ENCODE data around the gene RYR2. TPM values are rescaled to one million over a fixed set of nuclear protein-coding genes. Genes with fewer than 3 reads are reported as not detected.
A peak's percentile ranks its signal among the peaks of the same experiment; 100 is the strongest.
"Not testable (repeated sequence)": the region's sequence is repeated elsewhere in the genome, so short reads cannot be mapped to it uniquely, and the experiment has no call there.

Gene RYR2
- total RNA-seq, 1 donor from 2014 or later: 47.0 TPM

GRCh38 chr1:237258871-237259270 lies 216.9 kb downstream of the RYR2 start:
- peak; percentile 28 for DNase-seq
- Mint-ChIP-seq H3K9me3 (ENCODE audit: unreplicated experiment) (peaks cover 1% of the 10 kb centered on the region), H3K27ac (ENCODE audit: unreplicated experiment) (peak overlapping the region; percentile 93), H3K4me1 (ENCODE audit: low read depth, unreplicated experiment) (peaks cover 18% of the 10 kb centered on the region), H3K27me3 (ENCODE audit: unreplicated experiment) (peaks cover 2% of the 10 kb centered on the region), H3K4me3 (ENCODE audit: unreplicated experiment) (no peak overlapping the region), H3K36me3 (ENCODE audit: unreplicated experiment) (peaks cover 6% of the 10 kb centered on the region)
- no peak for TF ChIP-seq CTCF (IDR thresholded peaks at IDR 0.05; ENCODE audit: partially characterized antibody, unreplicated experiment)

GRCh38 chr1:237261198-237261597 lies 219.2 kb downstream of the RYR2 start:
- no peak overlapping the region for H3K27ac Mint-ChIP-seq (ENCODE audit: unreplicated experiment)
- no peak overlapping the region for H3K4me3 Mint-ChIP-seq (ENCODE audit: unreplicated experiment)
- H3K36me3 Mint-ChIP-seq (ENCODE audit: unreplicated experiment): no peaks in the 10 kb centered on the region
- H3K27me3 Mint-ChIP-seq (ENCODE audit: unreplicated experiment): peaks cover 4% of the 10 kb centered on the region
- H3K4me1 Mint-ChIP-seq (ENCODE audit: low read depth, unreplicated experiment): peaks cover 16% of the 10 kb centered on the region
- no peak for TF ChIP-seq CTCF (IDR thresholded peaks at IDR 0.05; ENCODE audit: partially characterized antibody, unreplicated experiment)
- H3K9me3 Mint-ChIP-seq (ENCODE audit: unreplicated experiment): peaks cover 4% of the 10 kb centered on the region
- DNase-seq: no peak

GRCh38 chr1:237267743-237268142 lies 225.8 kb downstream of the RYR2 start:
- no peak for TF ChIP-seq CTCF (IDR thresholded peaks at IDR 0.05; ENCODE audit: partially characterized antibody, unreplicated experiment)
- H3K27me3 Mint-ChIP-seq (ENCODE audit: unreplicated experiment): peaks cover 1% of the 10 kb centered on the region
- H3K4me1 Mint-ChIP-seq (ENCODE audit: low read depth, unreplicated experiment): peaks cover 12% of the 10 kb centered on the region
- no peak overlapping the region for H3K4me3 Mint-ChIP-seq (ENCODE audit: unreplicated experiment)
- no peaks in the 10 kb centered on the region for H3K36me3 Mint-ChIP-seq (ENCODE audit: unreplicated experiment)
- H3K9me3 Mint-ChIP-seq (ENCODE audit: unreplicated experiment): peaks cover 2% of the 10 kb centered on the region
- no peak overlapping the region for H3K27ac Mint-ChIP-seq (ENCODE audit: unreplicated experiment)
- DNase-seq: no peak

- no peak for DNase-seq
- Mint-ChIP-seq H3K4me3 (ENCODE audit: unreplicated experiment) (no peak overlapping the region), H3K9me3 (ENCODE audit: unreplicated experiment) (peaks cover under 1% of the 10 kb centered on the region), H3K4me1 (ENCODE audit: low read depth, unreplicated experiment) (peaks cover 17% of the 10 kb centered on the region), H3K27ac (ENCODE audit: unreplicated experiment) (no peak overlapping the region), H3K36me3 (ENCODE audit: unreplicated experiment) (no peaks in the 10 kb centered on the region), H3K27me3 (ENCODE audit: unreplicated experiment) (peaks cover 1% of the 10 kb centered on the region)
- TF ChIP-seq CTCF (IDR thresholded peaks at IDR 0.05; ENCODE audit: partially characterized antibody, unreplicated experiment): no peak
Observed at GRCh38 chr1:237269938-237270337, 228.0 kb downstream of the RYR2 start.

GRCh38 chr1:237270353-237270752 lies 228.4 kb downstream of the RYR2 start:
- peaks cover 1% of the 10 kb centered on the region for H3K27me3 Mint-ChIP-seq (ENCODE audit: unreplicated experiment)
- no peak overlapping the region for H3K4me3 Mint-ChIP-seq (ENCODE audit: unreplicated experiment)
- no peak for DNase-seq
- peaks cover 17% of the 10 kb centered on the region for H3K4me1 Mint-ChIP-seq (ENCODE audit: low read depth, unreplicated experiment)
- H3K36me3 Mint-ChIP-seq (ENCODE audit: unreplicated experiment): no peaks in the 10 kb centered on the region
- no peak for TF ChIP-seq CTCF (IDR thresholded peaks at IDR 0.05; ENCODE audit: partially characterized antibody, unreplicated experiment)
- no peaks in the 10 kb centered on the region for H3K9me3 Mint-ChIP-seq (ENCODE audit: unreplicated experiment)
- no peak overlapping the region for H3K27ac Mint-ChIP-seq (ENCODE audit: unreplicated experiment)

- H3K27ac Mint-ChIP-seq (ENCODE audit: unreplicated experiment); H3K9me3 Mint-ChIP-seq (ENCODE audit: unreplicated experiment); H3K27me3 Mint-ChIP-seq (ENCODE audit: unreplicated experiment); H3K4me3 Mint-ChIP-seq (ENCODE audit: unreplicated experiment); DNase-seq; H3K36me3 Mint-ChIP-seq (ENCODE audit: unreplicated experiment): not testable (repeated sequence)
- peaks cover 12% of the 10 kb centered on the region for H3K4me1 Mint-ChIP-seq (ENCODE audit: low read depth, unreplicated experiment)
Observed at GRCh38 chr1:237277994-237278393, 236.0 kb downstream of the RYR2 start.
